Activated T-cell treated with anti-CD3 and anti-CD28 coated beads for 1 hour (primary cell): ENCODE data around the gene ZBTB5.
"Not testable (repeated sequence)": the region's sequence is repeated elsewhere in the genome, so short reads cannot be mapped to it uniquely, and the experiment has no call there.

ENCODE experiments used
- DNase-seq: peaks from one replicate; pipeline ENCODE4 v3.0.0-alpha.2; 2020; ENCODE audit warnings: low read depth

ZBTB5 gene

GRCh38 chr9:37452611-37453010 is 12.6 kb downstream of the ZBTB5 start:
- DNase-seq = no peak

GRCh38 chr9:37451628-37452027 is 13.6 kb downstream of the ZBTB5 start:
- no peak for DNase-seq

- DNase-seq = no peak
Observed at GRCh38 chr9:37449862-37450632, 15.2 kb downstream of the ZBTB5 start.

GRCh38 chr9:37447111-37447510 is 18.1 kb downstream of the ZBTB5 start:
- DNase-seq = no peak

GRCh38 chr9:37446401-37446800 is 18.8 kb downstream of the ZBTB5 start:
- no peak for DNase-seq

GRCh38 chr9:37445832-37446231 is 19.4 kb downstream of the ZBTB5 start:
- DNase-seq = no peak

- no peak for DNase-seq
Observed at GRCh38 chr9:37444890-37445289, 20.4 kb downstream of the ZBTB5 start.

- no peak for DNase-seq
Observed at GRCh38 chr9:37443566-37443965, 21.7 kb downstream of the ZBTB5 start.

GRCh38 chr9:37442556-37442955 is 22.7 kb downstream of the ZBTB5 start:
- DNase-seq = no peak

- no peak for DNase-seq
Observed at GRCh38 chr9:37441776-37442370, 23.4 kb downstream of the ZBTB5 start.

GRCh38 chr9:37438359-37438758 is 26.9 kb downstream of the ZBTB5 start:
- DNase-seq = no peak

GRCh38 chr9:37437621-37438020 is 27.6 kb downstream of the ZBTB5 start:
- DNase-seq = no peak

- DNase-seq = no peak
Observed at GRCh38 chr9:37437010-37437409, 28.2 kb downstream of the ZBTB5 start.

- DNase-seq = no peak
Observed at GRCh38 chr9:37436540-37436939, 28.7 kb downstream of the ZBTB5 start.

- no peak for DNase-seq
Observed at GRCh38 chr9:37433867-37434371, 31.3 kb downstream of the ZBTB5 start.

GRCh38 chr9:37432020-37432419 is 33.2 kb downstream of the ZBTB5 start:
- DNase-seq = no peak

- no peak for DNase-seq
Observed at GRCh38 chr9:37430841-37431597, 34.2 kb downstream of the ZBTB5 start.

GRCh38 chr9:37429441-37430285 is 35.6 kb downstream of the ZBTB5 start:
- DNase-seq = no peak

GRCh38 chr9:37428345-37428744 is 36.9 kb downstream of the ZBTB5 start:
- no peak for DNase-seq

- no peak for DNase-seq
Observed at GRCh38 chr9:37426846-37427245, 38.4 kb downstream of the ZBTB5 start.

GRCh38 chr9:37426431-37426830 is 38.8 kb downstream of the ZBTB5 start:
- not testable (repeated sequence) for DNase-seq

- DNase-seq = no peak
Observed at GRCh38 chr9:37425298-37425752, 39.9 kb downstream of the ZBTB5 start.
